ENCODE results near the gene CD2BP2. TPM values are rescaled to one million over a fixed set of nuclear protein-coding genes. Genes with fewer than 3 reads are reported as not detected.

CD2BP2 gene
- total RNA-seq, 1 donor from 2014 or later: 58.8 TPM

- no peak for DNase-seq (ENCODE audit: low read depth)
- H3K27me3 Mint-ChIP-seq (ENCODE audit: low read depth, unreplicated experiment): no peaks in the 10 kb centered on the region
- Histone ChIP-seq H3K4me2 (ENCODE audit: low read length) (peak overlapping the region; percentile 99), H3K27me3 (ENCODE audit: insufficient read depth, low read length) (no peaks in the 10 kb centered on the region), H3K4me3 (ENCODE audit: insufficient read depth, low read depth, low read length) (peak overlapping the region; percentile 76), H3K4me1 (ENCODE audit: insufficient read depth, low read length) (peaks cover 20% of the 10 kb centered on the region), H3K9ac (ENCODE audit: low read length) (peak overlapping the region; percentile 85), H4K20me1 (ENCODE audit: insufficient read depth, low read length) (peaks cover 62% of the 10 kb centered on the region), H3K36me3 (ENCODE audit: insufficient read depth, low read length) (peaks cover 7% of the 10 kb centered on the region), H3K9me3 (ENCODE audit: insufficient read depth, low read depth, low read length) (no peaks in the 10 kb centered on the region), H3K27ac (ENCODE audit: low read depth, low read length) (peak overlapping the region; percentile 41), H2AFZ (ENCODE audit: low read depth, low read length) (no peak overlapping the region), H3K79me2 (ENCODE audit: insufficient read depth, low read length) (peaks cover 67% of the 10 kb centered on the region)
- FAIRE-seq: no peak
- peaks cover 9% of the 10 kb centered on the region for H3K36me3 Mint-ChIP-seq (ENCODE audit: low read depth, unreplicated experiment)
- no peaks in the 10 kb centered on the region for H3K9me3 Mint-ChIP-seq (ENCODE audit: unreplicated experiment)
- TF ChIP-seq CTCF (IDR thresholded peaks at IDR 0.05; ENCODE audit: insufficient read depth, low read depth, low read length): no peak
- no peak for TF ChIP-seq EZH2 (IDR thresholded peaks at IDR 0.05; ENCODE audit: insufficient read depth, low read length)
- peak overlapping the region; percentile 88 for H3K4me3 Mint-ChIP-seq (ENCODE audit: unreplicated experiment)
- peak overlapping the region; percentile 89 for H3K27ac Mint-ChIP-seq (ENCODE audit: unreplicated experiment)
- H3K4me1 Mint-ChIP-seq (ENCODE audit: low read depth, unreplicated experiment): peaks cover 26% of the 10 kb centered on the region
These were observed 13.1 kb upstream of the CD2BP2 start for GRCh38 chr16:30368122-30368791.

GRCh38 chr16:30367349-30368009 is 12.4 kb upstream of the CD2BP2 start:
- peak overlapping the region; percentile 76 for H3K4me3 ChIP-seq (ENCODE audit: insufficient read depth, low read depth, low read length)
- Mint-ChIP-seq H3K9me3 (ENCODE audit: unreplicated experiment) (no peaks in the 10 kb centered on the region), H3K36me3 (ENCODE audit: low read depth, unreplicated experiment) (peaks cover 13% of the 10 kb centered on the region), H3K27me3 (ENCODE audit: low read depth, unreplicated experiment) (no peaks in the 10 kb centered on the region), H3K27ac (ENCODE audit: unreplicated experiment) (no peak overlapping the region), H3K4me1 (ENCODE audit: low read depth, unreplicated experiment) (peaks cover 26% of the 10 kb centered on the region), H3K4me3 (ENCODE audit: unreplicated experiment) (peak overlapping the region; percentile 88)
- no peaks in the 10 kb centered on the region for H3K27me3 ChIP-seq (ENCODE audit: insufficient read depth, low read length)
- TF ChIP-seq CTCF (IDR thresholded peaks at IDR 0.05; ENCODE audit: insufficient read depth, low read depth, low read length): no peak
- TF ChIP-seq EZH2 (IDR thresholded peaks at IDR 0.05; ENCODE audit: insufficient read depth, low read length): no peak
- peaks cover 70% of the 10 kb centered on the region for H4K20me1 ChIP-seq (ENCODE audit: insufficient read depth, low read length)
- no peaks in the 10 kb centered on the region for H3K9me3 ChIP-seq (ENCODE audit: insufficient read depth, low read depth, low read length)
- H3K4me1 ChIP-seq (ENCODE audit: insufficient read depth, low read length): peaks cover 20% of the 10 kb centered on the region
- peaks cover 75% of the 10 kb centered on the region for H3K79me2 ChIP-seq (ENCODE audit: insufficient read depth, low read length)
- DNase-seq (ENCODE audit: low read depth): no peak
- H2AFZ ChIP-seq (ENCODE audit: low read depth, low read length): no peak overlapping the region
- peak overlapping the region; percentile 99 for H3K4me2 ChIP-seq (ENCODE audit: low read length)
- H3K27ac ChIP-seq (ENCODE audit: low read depth, low read length): peak overlapping the region; percentile 41
- H3K36me3 ChIP-seq (ENCODE audit: insufficient read depth, low read length): peaks cover 12% of the 10 kb centered on the region
- no peak for FAIRE-seq
- peak overlapping the region; percentile 85 for H3K9ac ChIP-seq (ENCODE audit: low read length)

- peak overlapping the region; percentile 88 for H3K4me3 Mint-ChIP-seq (ENCODE audit: unreplicated experiment)
- TF ChIP-seq CTCF (IDR thresholded peaks at IDR 0.05; ENCODE audit: insufficient read depth, low read depth, low read length) (no peak), EZH2 (IDR thresholded peaks at IDR 0.05; ENCODE audit: insufficient read depth, low read length) (no peak)
- H3K79me2 ChIP-seq (ENCODE audit: insufficient read depth, low read length): peaks cover 81% of the 10 kb centered on the region
- H3K27me3 ChIP-seq (ENCODE audit: insufficient read depth, low read length): no peaks in the 10 kb centered on the region
- peaks cover 74% of the 10 kb centered on the region for H4K20me1 ChIP-seq (ENCODE audit: insufficient read depth, low read length)
- FAIRE-seq: no peak
- no peak overlapping the region for H3K9ac ChIP-seq (ENCODE audit: low read length)
- H3K27ac Mint-ChIP-seq (ENCODE audit: unreplicated experiment): no peak overlapping the region
- H2AFZ ChIP-seq (ENCODE audit: low read depth, low read length): no peak overlapping the region
- H3K4me1 ChIP-seq (ENCODE audit: insufficient read depth, low read length): peaks cover 20% of the 10 kb centered on the region
- H3K36me3 Mint-ChIP-seq (ENCODE audit: low read depth, unreplicated experiment): peaks cover 16% of the 10 kb centered on the region
- no peaks in the 10 kb centered on the region for H3K9me3 ChIP-seq (ENCODE audit: insufficient read depth, low read depth, low read length)
- H3K27ac ChIP-seq (ENCODE audit: low read depth, low read length): no peak overlapping the region
- peak overlapping the region; percentile 99 for H3K4me2 ChIP-seq (ENCODE audit: low read length)
- H3K9me3 Mint-ChIP-seq (ENCODE audit: unreplicated experiment): no peaks in the 10 kb centered on the region
- no peak overlapping the region for H3K4me3 ChIP-seq (ENCODE audit: insufficient read depth, low read depth, low read length)
- DNase-seq (ENCODE audit: low read depth): no peak
- peaks cover 23% of the 10 kb centered on the region for H3K4me1 Mint-ChIP-seq (ENCODE audit: low read depth, unreplicated experiment)
- no peaks in the 10 kb centered on the region for H3K27me3 Mint-ChIP-seq (ENCODE audit: low read depth, unreplicated experiment)
- peaks cover 15% of the 10 kb centered on the region for H3K36me3 ChIP-seq (ENCODE audit: insufficient read depth, low read length)
These were observed 11.4 kb upstream of the CD2BP2 start for GRCh38 chr16:30366511-30366910.
